PC-3 (cell line): ENCODE results near the gene MARCKSL1.

Experiments
- CTCF ChIP-seq: fragments of 300-600 bp; sonication (generic); conservative IDR thresholded peaks from 2 replicates; pipeline ENCODE4 v1.5.1; 2017; ENCODE audit warnings: antibody characterized with exemption, low read depth, mild to moderate bottlenecking, low read length
- EZH2 ChIP-seq: fragments of 300-600 bp; sonication (generic); IDR thresholded peaks from one replicate; pipeline ENCODE4 v1.6.1; 2017; ENCODE audit warnings: antibody characterized with exemption, mild to moderate bottlenecking, low read length; ENCODE audit not compliant: unreplicated experiment
- EZH2phosphoT487 ChIP-seq: fragments of 300-600 bp; sonication (generic); IDR thresholded peaks from 2 replicates; pipeline ENCODE4 v1.6.1; 2018; ENCODE audit warnings: mild to moderate bottlenecking, antibody characterized with exemption, low read length, borderline replicate concordance

GRCh38 chr1:32327204-32327603 lies 8.8 kb downstream of the MARCKSL1 start:
- TF ChIP-seq CTCF: no peak
- TF ChIP-seq EZH2: no peak
- TF ChIP-seq EZH2phosphoT487: no peak
